ENCODE measurements around the gene SLC6A2. TPM values are rescaled to one million over a fixed set of nuclear protein-coding genes. Genes with fewer than 3 reads are reported as not detected.
"Not testable (repeated sequence)": the region's sequence is repeated elsewhere in the genome, so short reads cannot be mapped to it uniquely, and the experiment has no call there.

Gene SLC6A2
- polyA plus RNA-seq (2012; ENCODE audit: insufficient read depth, insufficient read length, low read depth) = 60.4 TPM

DNA sequence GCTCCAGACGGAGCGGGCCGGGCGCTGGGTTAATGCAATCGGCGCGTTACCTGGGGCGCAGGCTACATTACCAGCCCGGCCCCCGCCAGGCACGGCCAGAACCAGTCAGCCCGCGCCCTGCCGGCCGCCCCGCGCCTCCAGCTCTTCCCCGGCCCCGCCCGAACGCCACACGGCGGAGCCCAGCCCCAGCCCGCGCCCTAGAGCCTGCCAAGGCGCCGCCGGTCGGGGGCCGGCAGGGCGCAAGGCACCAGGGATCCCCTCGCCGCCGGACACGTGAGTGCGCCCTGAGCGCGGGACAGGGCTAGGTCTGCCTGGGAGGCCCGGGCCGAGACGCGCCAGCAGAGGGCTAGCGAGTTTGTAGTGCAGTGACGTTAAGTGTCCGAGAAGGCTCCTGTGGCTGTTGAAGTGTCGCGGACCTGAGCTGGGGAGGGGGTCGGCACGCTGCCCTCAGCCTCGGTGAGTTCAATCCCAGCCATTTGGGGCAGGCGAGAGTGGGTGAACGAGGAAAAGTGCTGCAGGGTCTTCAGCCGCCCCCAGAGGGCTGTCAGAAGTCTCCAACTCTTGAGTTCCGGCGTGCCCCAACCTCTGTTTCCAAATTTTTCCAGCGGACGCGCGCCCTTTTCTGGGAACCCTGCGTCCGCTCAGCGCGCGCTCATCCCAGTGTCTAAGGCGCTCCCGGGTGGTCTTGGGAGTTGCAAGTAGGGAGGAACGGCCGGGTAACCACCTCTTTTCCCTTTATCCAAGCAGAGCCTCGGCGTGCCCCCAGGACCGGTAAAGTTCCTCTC lies at the start of gene SLC6A2:
Gene SLC6A2 (plus strand): TSS at position 92 of the 785 bp plus-strand sequence. CDS start 707 bp downstream, outside the sequence.
- DNase-seq = peak; percentile 97
- Histone ChIP-seq H3K4me1 (peaks cover 34% of the 10 kb centered on the region), H3K27me3 (no peaks in the 10 kb centered on the region), H3K4me3 (ENCODE audit: low read depth, low read length) (peak within 1 kb of the TSS; percentile 84), H3K9me3 (no peaks in the 10 kb centered on the region), H3K36me3 (peaks cover 50% of the 10 kb centered on the region)
- TF ChIP-seq, protein P1, sequence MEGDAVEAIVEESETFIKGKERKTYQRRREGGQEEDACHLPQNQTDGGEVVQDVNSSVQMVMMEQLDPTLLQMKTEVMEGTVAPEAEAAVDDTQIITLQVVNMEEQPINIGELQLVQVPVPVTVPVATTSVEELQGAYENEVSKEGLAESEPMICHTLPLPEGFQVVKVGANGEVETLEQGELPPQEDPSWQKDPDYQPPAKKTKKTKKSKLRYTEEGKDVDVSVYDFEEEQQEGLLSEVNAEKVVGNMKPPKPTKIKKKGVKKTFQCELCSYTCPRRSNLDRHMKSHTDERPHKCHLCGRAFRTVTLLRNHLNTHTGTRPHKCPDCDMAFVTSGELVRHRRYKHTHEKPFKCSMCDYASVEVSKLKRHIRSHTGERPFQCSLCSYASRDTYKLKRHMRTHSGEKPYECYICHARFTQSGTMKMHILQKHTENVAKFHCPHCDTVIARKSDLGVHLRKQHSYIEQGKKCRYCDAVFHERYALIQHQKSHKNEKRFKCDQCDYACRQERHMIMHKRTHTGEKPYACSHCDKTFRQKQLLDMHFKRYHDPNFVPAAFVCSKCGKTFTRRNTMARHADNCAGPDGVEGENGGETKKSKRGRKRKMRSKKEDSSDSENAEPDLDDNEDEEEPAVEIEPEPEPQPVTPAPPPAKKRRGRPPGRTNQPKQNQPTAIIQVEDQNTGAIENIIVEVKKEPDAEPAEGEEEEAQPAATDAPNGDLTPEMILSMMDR (IDR thresholded peaks at IDR 0.05; ENCODE audit: low read depth, low read length) = peak; percentile 43

GRCh38 chr16:55613613-55614335 lies 42.0 kb upstream of the SLC6A2 start:
- no peaks in the 10 kb centered on the region; the same call in 1 of the 2 replicates for H3K4me1 ChIP-seq
- no peaks in the 10 kb centered on the region for H3K27me3 ChIP-seq
- H3K4me3 ChIP-seq (ENCODE audit: low read depth, low read length) = no peak overlapping the region
- TF ChIP-seq, protein P1 (IDR thresholded peaks at IDR 0.05; ENCODE audit: low read depth, low read length) = no peak
- DNase-seq = no peak
- H3K9me3 ChIP-seq = no peaks in the 10 kb centered on the region; the same call in 1 of the 2 replicates
- H3K36me3 ChIP-seq = no peaks in the 10 kb centered on the region

- Histone ChIP-seq H3K4me1 (no peaks in the 10 kb centered on the region; the same call in 1 of the 2 replicates), H3K4me3 (ENCODE audit: low read depth, low read length) (no peak overlapping the region), H3K36me3 (no peaks in the 10 kb centered on the region), H3K27me3 (no peaks in the 10 kb centered on the region), H3K9me3 (no peaks in the 10 kb centered on the region)
- no peak for DNase-seq
- TF ChIP-seq, protein P1 (IDR thresholded peaks at IDR 0.05; ENCODE audit: low read depth, low read length) = no peak
Observed at GRCh38 chr16:55615071-55615470, 40.7 kb upstream of the SLC6A2 start.

- not testable (repeated sequence) for H3K36me3 ChIP-seq; H3K9me3 ChIP-seq; H3K4me1 ChIP-seq; H3K27me3 ChIP-seq; DNase-seq; H3K4me3 ChIP-seq (ENCODE audit: low read depth, low read length)
Observed at GRCh38 chr16:55615670-55616069, 40.1 kb upstream of the SLC6A2 start.

DNA sequence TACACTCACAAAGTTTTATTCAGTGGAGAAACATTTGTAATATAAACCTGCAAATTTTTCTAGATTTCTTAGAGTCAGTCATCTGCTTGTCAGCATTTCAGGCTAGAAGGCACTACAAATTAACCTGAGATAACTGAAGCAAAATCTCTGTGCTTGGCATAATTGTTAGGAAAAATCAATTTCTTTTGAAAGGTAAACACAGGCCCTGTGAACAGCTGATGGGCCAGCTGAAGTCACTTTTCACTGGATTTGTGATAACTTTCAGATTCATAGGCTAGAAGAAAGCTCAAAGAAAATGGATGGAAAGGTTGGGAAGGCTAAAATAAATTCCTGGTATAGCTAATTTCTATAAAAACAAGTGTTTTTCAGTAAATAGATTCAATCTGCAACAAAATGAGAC lies 34.0 kb upstream of the SLC6A2 start:
- Histone ChIP-seq H3K4me3 (ENCODE audit: low read depth, low read length) (no peak overlapping the region), H3K36me3 (no peaks in the 10 kb centered on the region), H3K4me1 (0 out of 2 replicates have a peak, but pooled peaks cover 5% of the 10 kb centered on the region), H3K27me3 (no peaks in the 10 kb centered on the region), H3K9me3 (no peaks in the 10 kb centered on the region; the same call in 1 of the 2 replicates)
- no peak for DNase-seq
- TF ChIP-seq, protein P1 (IDR thresholded peaks at IDR 0.05; ENCODE audit: low read depth, low read length) = no peak

DNA sequence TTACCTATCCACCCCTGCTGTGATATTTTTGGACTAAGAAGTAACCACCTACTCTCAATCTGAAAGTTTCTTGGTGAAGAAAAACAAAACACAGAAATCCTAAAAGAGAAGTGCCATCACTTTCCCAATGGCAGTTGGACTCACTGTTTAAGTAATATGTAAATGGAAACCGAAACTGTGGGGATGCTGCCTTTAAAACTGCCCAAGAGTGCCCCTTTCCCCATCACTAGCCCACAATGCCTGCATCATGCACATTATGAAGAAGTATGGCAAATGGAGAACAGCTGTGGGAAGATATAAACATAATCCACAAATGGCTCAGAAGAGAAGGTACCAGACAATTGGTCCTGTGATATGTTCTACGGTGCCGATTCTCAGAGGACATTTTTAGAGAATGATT lies 33.5 kb upstream of the SLC6A2 start:
- Histone ChIP-seq H3K36me3 (no peaks in the 10 kb centered on the region), H3K9me3 (no peaks in the 10 kb centered on the region; the same call in 1 of the 2 replicates), H3K27me3 (no peaks in the 10 kb centered on the region), H3K4me1 (0 out of 2 replicates have a peak, but pooled peaks cover 5% of the 10 kb centered on the region), H3K4me3 (ENCODE audit: low read depth, low read length) (no peak overlapping the region)
- DNase-seq = no peak
- TF ChIP-seq, protein P1 (IDR thresholded peaks at IDR 0.05; ENCODE audit: low read depth, low read length) = no peak

Data from BE2C (cell line).